Measurements from ENCODE around the gene IFI16.

IFI16 gene

DNA sequence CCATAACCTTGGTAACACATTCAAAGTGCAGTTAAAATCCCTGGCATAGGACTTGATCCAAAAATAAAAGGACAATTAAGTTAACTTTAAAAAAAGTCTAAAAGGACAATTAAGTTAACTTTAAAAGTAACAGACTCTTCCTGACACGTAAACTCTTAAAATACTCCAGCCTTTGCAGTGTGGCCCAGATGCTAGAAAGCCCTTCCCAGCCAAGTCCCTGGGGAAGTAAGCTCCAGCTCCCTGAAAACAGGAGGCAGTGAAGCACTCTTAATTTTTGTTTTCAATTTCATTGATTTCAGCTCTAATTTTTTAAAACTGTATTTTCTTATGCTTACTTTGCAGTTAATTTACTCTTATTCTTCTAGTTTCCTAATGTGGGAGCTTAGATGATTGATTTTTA lies 71.9 kb downstream of the IFI16 start:
- Histone ChIP-seq H3K27ac (ENCODE audit: low read depth, low read length) (no peak overlapping the region), H3K36me3 (ENCODE audit: control insufficient read depth, insufficient read depth, low read length) (no peaks in the 10 kb centered on the region), H3K4me1 (ENCODE audit: control insufficient read depth, insufficient read depth, low read length) (no peaks in the 10 kb centered on the region), H3K9ac (ENCODE audit: low read length) (no peak overlapping the region), H3K27me3 (ENCODE audit: control insufficient read depth, insufficient read depth, low read length) (no peaks in the 10 kb centered on the region), H3K4me3 (ENCODE audit: low read depth, low read length) (no peak overlapping the region), H3K9me3 (ENCODE audit: control insufficient read depth, insufficient read depth, low read depth, low read length) (no peaks in the 10 kb centered on the region)

DNA sequence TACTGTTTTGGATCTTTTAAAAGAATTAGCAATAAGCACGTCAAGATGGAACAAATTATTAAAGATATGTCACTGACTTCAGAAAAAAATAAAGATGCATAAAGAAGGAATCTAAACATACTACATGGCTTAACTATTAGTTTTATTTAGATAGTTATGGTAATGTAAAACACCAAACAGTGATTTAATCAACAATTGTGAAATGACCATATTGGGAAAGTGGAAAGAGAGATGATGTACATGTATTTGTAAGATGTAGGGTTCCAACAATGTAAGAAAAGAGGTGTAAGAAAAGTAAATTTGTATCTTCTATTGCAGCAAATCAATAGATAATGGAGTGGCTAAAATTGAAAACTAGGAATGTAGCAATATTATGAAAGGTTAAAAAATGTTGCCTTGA lies 73.3 kb downstream of the IFI16 start:
- Histone ChIP-seq H3K9ac (ENCODE audit: low read length) (no peak overlapping the region), H3K27ac (ENCODE audit: low read depth, low read length) (no peak overlapping the region), H3K36me3 (ENCODE audit: control insufficient read depth, insufficient read depth, low read length) (no peaks in the 10 kb centered on the region), H3K4me1 (ENCODE audit: control insufficient read depth, insufficient read depth, low read length) (no peaks in the 10 kb centered on the region), H3K4me3 (ENCODE audit: low read depth, low read length) (no peak overlapping the region), H3K27me3 (ENCODE audit: control insufficient read depth, insufficient read depth, low read length) (no peaks in the 10 kb centered on the region), H3K9me3 (ENCODE audit: control insufficient read depth, insufficient read depth, low read depth, low read length) (no peaks in the 10 kb centered on the region)

DNA sequence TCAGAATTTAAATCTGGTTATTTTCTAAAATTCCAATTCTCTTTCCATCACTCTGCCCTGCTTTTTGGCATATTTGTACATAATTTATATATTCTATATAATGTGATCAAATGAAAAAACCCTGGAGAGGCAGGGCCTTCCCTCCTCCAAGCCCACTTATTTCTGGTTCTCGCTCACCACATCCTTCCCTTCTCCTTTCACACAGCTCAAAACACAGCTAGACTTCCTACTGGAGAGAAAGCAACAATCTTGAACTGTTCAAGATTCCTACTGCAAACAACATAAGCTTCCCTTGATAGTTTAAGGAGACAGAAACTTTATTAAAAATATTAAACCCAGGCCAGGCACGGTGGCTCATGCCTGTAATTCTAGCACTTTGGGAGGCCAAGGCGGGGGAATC lies 74.4 kb downstream of the IFI16 start:
- Histone ChIP-seq H3K27me3 (ENCODE audit: control insufficient read depth, insufficient read depth, low read length) (no peaks in the 10 kb centered on the region), H3K27ac (ENCODE audit: low read depth, low read length) (no peak overlapping the region), H3K4me1 (ENCODE audit: control insufficient read depth, insufficient read depth, low read length) (no peaks in the 10 kb centered on the region), H3K36me3 (ENCODE audit: control insufficient read depth, insufficient read depth, low read length) (no peaks in the 10 kb centered on the region), H3K9me3 (ENCODE audit: control insufficient read depth, insufficient read depth, low read depth, low read length) (no peaks in the 10 kb centered on the region), H3K9ac (ENCODE audit: low read length) (no peak overlapping the region), H3K4me3 (ENCODE audit: low read depth, low read length) (no peak overlapping the region)

DNA sequence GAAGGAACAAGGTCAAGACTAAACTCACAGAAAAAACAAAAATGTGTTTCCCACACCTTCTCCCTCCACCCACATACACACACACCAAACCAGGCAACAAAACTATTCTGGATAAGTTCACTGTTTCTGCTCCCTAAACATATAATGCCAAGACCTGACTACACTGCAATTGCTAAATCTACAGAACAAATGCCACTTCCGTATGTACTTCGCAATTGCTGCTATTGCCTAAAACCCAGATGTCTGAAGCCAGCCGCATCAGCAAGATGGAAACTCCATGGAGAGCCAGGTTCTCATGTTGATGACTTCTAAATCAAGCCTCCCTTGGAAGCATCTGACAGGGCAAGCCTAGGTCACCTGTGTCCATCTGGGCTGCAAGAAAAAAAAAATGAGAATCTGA lies 75.2 kb downstream of the IFI16 start:
- H3K27ac ChIP-seq (ENCODE audit: low read depth, low read length): no peak overlapping the region
- H3K4me3 ChIP-seq (ENCODE audit: low read depth, low read length): no peak overlapping the region

DNA sequence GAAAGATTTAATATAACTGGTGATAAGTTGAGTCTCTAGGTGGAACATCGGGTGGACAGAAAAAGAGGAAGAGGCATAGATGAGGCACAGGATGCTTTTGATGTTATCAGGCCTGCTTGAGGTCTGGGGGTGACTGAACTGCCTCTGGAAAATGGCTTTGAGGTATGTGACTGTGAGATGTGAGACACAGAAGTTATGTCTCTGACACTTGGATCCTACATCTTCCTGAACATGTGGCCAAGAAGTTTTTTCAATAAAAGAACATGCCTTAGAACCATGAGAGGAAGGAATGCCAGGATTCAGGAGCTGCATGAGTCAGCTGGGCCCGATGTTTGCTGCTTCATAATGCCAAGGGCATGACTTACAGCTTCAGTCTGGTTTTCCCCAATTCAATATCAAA lies 78.3 kb downstream of the IFI16 start:
- Histone ChIP-seq H3K27ac (ENCODE audit: low read depth, low read length) (no peak overlapping the region), H3K9ac (ENCODE audit: low read length) (no peak overlapping the region), H3K27me3 (ENCODE audit: control insufficient read depth, insufficient read depth, low read length) (no peaks in the 10 kb centered on the region), H3K9me3 (ENCODE audit: control insufficient read depth, insufficient read depth, low read depth, low read length) (no peaks in the 10 kb centered on the region), H3K4me3 (ENCODE audit: low read depth, low read length) (no peak overlapping the region), H3K4me1 (ENCODE audit: control insufficient read depth, insufficient read depth, low read length) (no peaks in the 10 kb centered on the region), H3K36me3 (ENCODE audit: control insufficient read depth, insufficient read depth, low read length) (no peaks in the 10 kb centered on the region)

More for the DNA sequence above, 75.2 kb downstream of the IFI16 start:
- H3K9me3 ChIP-seq (ENCODE audit: control insufficient read depth, insufficient read depth, low read depth, low read length): no peaks in the 10 kb centered on the region
- H3K9ac ChIP-seq (ENCODE audit: low read length): no peak overlapping the region
- no peaks in the 10 kb centered on the region for H3K27me3 ChIP-seq (ENCODE audit: control insufficient read depth, insufficient read depth, low read length)
- no peaks in the 10 kb centered on the region for H3K36me3 ChIP-seq (ENCODE audit: control insufficient read depth, insufficient read depth, low read length)
- H3K4me1 ChIP-seq (ENCODE audit: control insufficient read depth, insufficient read depth, low read length): no peaks in the 10 kb centered on the region

DNA sequence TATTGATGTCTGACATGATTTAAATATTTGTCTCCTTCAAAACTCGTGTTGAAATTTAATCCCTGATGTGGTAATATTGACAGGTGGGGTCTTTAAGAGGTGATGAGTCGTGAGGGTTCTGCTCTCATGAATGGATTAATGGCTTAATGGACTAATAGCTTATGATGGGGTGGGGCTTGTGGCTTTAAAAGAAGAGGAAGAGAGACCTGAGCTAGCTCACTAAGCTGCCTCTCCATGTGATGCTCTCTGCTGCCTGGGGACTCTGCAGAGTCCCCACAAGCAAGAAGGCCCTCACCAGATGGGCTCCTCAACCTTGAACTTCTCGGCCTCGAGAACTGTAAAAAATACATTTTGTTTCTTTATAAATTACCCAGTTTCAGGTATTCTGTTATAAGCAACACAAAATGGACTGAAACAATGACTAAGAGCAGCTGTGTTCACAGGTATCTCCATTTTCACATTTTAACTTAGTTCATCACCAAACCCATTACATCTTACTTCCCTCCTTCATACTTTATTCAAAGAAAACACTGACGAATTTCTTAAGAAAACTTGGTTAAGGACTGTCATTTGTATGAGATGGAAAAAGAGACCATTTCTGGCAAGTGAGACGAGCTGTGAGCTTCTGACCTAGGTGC lies 79.0 kb downstream of the IFI16 start:
- H3K36me3 ChIP-seq (ENCODE audit: control insufficient read depth, insufficient read depth, low read length): no peaks in the 10 kb centered on the region
- no peaks in the 10 kb centered on the region for H3K27me3 ChIP-seq (ENCODE audit: control insufficient read depth, insufficient read depth, low read length)
- H3K9ac ChIP-seq (ENCODE audit: low read length): no peak overlapping the region
- H3K9me3 ChIP-seq (ENCODE audit: control insufficient read depth, insufficient read depth, low read depth, low read length): no peaks in the 10 kb centered on the region
- no peak overlapping the region for H3K27ac ChIP-seq (ENCODE audit: low read depth, low read length)
- no peaks in the 10 kb centered on the region for H3K4me1 ChIP-seq (ENCODE audit: control insufficient read depth, insufficient read depth, low read length)
- no peak overlapping the region for H3K4me3 ChIP-seq (ENCODE audit: low read depth, low read length)

DNA sequence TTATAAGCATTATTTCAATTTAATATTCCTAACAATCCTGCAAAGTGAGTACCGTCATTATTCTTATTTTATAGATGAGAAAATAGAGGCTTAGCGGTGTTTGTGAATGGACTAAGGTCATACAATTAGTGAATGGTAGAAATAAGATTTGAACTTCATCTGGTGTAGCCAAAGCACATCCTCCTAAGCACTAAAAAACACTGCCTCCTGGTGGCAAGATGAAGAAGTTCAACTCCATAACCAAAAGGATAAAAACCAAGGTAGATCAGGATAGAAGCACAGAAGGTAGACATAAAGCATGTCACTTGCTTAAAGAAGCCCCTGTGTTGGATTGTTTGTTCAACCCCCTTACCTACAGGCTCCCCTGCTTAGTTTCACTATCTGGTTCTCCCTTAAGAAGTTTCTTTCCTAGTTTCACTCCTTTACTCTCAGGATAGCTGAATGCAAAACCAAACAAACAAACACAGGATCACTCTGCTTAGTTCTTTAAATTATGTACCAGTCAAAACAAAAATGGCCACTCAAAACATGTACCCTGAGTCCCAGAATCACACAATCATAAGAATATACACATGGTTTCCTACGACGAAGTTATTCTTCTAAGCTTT lies 79.6 kb downstream of the IFI16 start:
- H3K36me3 ChIP-seq (ENCODE audit: control insufficient read depth, insufficient read depth, low read length): no peaks in the 10 kb centered on the region
- no peaks in the 10 kb centered on the region for H3K9me3 ChIP-seq (ENCODE audit: control insufficient read depth, insufficient read depth, low read depth, low read length)
- no peaks in the 10 kb centered on the region for H3K4me1 ChIP-seq (ENCODE audit: control insufficient read depth, insufficient read depth, low read length)
- no peak overlapping the region for H3K4me3 ChIP-seq (ENCODE audit: low read depth, low read length)
- H3K27ac ChIP-seq (ENCODE audit: low read depth, low read length): no peak overlapping the region
- no peaks in the 10 kb centered on the region for H3K27me3 ChIP-seq (ENCODE audit: control insufficient read depth, insufficient read depth, low read length)
- no peak overlapping the region for H3K9ac ChIP-seq (ENCODE audit: low read length)

DNA sequence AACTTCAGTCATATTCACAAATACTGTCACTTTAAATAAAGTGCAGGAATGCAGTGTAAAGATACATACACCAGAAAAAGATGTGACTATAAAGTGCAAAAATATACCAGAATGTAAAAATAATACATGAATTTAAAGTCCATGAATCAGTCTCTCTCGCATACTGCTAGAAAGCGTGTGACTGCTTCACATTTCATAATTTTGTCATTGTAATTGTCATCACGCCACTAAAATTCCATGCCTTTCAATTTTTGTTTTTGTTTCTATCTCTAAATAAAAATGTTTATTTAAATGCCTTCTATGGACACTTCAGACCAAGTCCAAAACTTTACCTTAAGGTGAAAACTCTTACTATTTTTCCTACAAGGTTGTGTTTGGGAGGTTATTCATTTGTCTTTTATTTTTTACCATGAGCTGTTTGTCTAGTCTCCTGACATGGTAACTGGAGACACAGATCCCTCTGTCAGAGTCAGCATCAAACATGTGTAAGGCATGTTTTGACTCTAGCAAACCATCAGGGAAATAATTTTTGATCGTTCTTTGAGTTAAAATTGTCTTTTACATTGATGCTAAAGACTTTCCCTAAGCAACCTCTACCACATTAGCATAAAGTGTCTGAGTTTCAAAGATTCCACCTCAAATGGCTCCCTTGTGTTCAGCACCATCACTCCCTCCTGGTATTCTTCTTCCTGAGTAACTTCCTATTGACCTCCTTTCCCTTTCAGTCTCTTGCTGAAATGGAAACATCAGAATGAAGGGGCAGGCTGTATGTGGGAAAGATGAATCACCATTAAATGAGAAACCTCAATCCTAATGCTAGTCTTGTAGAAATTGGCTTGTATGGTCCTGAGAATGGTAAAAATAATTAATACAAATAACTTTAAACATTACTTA lies 80.8 kb downstream of the IFI16 start:
- Histone ChIP-seq H3K4me1 (ENCODE audit: control insufficient read depth, insufficient read depth, low read length) (no peaks in the 10 kb centered on the region), H3K27ac (ENCODE audit: low read depth, low read length) (no peak overlapping the region), H3K9me3 (ENCODE audit: control insufficient read depth, insufficient read depth, low read depth, low read length) (no peaks in the 10 kb centered on the region), H3K27me3 (ENCODE audit: control insufficient read depth, insufficient read depth, low read length) (no peaks in the 10 kb centered on the region), H3K36me3 (ENCODE audit: control insufficient read depth, insufficient read depth, low read length) (no peaks in the 10 kb centered on the region), H3K9ac (ENCODE audit: low read length) (no peak overlapping the region), H3K4me3 (ENCODE audit: low read depth, low read length) (no peak overlapping the region)

DNA sequence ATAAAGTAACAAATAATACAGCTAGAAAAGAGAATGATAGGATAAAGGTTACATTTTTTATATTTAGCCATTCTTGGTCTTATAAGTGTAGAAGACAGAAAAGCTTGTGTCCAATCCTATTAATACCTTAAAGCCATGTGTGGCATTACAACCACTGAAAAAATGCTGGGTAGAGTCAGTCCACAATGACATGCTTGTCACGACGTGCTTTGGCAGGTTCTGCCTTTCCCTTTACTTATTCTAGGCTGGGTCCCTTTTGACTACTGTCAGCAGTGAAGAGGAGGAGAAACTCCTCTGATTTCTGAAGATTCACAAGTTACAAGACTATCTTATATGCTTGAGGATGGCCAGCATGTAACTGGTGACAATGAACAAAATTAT lies 81.5 kb downstream of the IFI16 start:
- Histone ChIP-seq H3K9ac (ENCODE audit: low read length) (no peak overlapping the region), H3K27me3 (ENCODE audit: control insufficient read depth, insufficient read depth, low read length) (no peaks in the 10 kb centered on the region), H3K4me1 (ENCODE audit: control insufficient read depth, insufficient read depth, low read length) (no peaks in the 10 kb centered on the region), H3K9me3 (ENCODE audit: control insufficient read depth, insufficient read depth, low read depth, low read length) (no peaks in the 10 kb centered on the region), H3K36me3 (ENCODE audit: control insufficient read depth, insufficient read depth, low read length) (no peaks in the 10 kb centered on the region), H3K27ac (ENCODE audit: low read depth, low read length) (no peak overlapping the region), H3K4me3 (ENCODE audit: low read depth, low read length) (no peak overlapping the region)

DNA sequence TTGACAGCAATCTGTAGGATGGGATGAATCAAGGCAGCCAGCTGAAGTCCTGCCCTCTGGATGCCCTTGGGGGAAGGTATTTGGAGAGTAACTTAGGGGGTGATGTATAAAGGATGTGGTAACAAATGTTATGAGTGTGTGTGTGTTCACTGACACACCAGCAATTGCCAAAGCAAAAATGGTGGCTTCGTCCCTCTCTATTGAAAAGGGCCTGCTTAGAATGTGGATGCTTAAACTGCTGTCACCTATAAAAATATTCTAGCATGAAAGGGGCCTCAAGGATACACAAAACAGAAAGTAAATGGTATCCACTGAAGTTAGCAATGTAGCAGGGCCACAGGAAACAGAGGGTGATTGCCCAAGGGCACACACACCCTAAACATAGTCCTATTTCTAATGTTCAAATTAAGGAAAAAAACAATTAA lies 81.9 kb downstream of the IFI16 start:
- no peak overlapping the region for H3K9ac ChIP-seq (ENCODE audit: low read length)
- no peaks in the 10 kb centered on the region for H3K4me1 ChIP-seq (ENCODE audit: control insufficient read depth, insufficient read depth, low read length)
- no peaks in the 10 kb centered on the region for H3K36me3 ChIP-seq (ENCODE audit: control insufficient read depth, insufficient read depth, low read length)
- no peaks in the 10 kb centered on the region for H3K27me3 ChIP-seq (ENCODE audit: control insufficient read depth, insufficient read depth, low read length)
- no peaks in the 10 kb centered on the region for H3K9me3 ChIP-seq (ENCODE audit: control insufficient read depth, insufficient read depth, low read depth, low read length)
- no peak overlapping the region for H3K4me3 ChIP-seq (ENCODE audit: low read depth, low read length)
- no peak overlapping the region for H3K27ac ChIP-seq (ENCODE audit: low read depth, low read length)

DNA sequence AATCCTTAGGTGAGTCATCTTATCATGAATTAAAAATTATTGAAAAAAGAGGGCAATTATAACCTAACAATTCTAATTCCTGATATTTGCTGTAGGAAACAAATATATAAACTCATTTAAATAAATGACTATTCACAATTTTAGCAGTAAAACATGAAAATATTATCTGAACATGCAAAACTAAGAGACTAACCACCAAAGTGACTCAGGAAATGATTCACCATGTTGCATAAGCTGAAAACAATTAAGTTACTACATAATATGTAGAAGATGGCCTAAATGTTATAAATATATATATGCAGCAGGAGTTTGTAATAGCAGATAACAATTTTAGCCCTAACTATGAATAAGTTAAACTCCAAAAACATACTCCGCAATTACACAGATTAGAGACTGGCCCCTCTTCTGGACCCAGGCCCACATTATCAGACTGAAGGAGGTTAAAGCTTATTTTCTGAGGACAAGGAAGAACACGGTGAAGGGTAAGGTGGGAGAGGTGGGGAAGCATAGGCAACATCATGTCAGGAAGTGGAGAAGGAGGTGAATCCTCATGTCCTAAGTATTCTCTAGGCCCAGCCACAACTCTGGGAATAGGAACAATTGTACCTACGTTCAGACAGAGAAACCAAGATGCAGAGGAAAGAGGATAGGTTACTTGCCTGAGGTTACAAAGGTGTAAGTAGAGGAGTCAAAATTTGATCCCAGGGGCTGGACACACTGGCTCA lies 82.5 kb downstream of the IFI16 start:
- Histone ChIP-seq H3K4me1 (ENCODE audit: control insufficient read depth, insufficient read depth, low read length) (no peaks in the 10 kb centered on the region), H3K27ac (ENCODE audit: low read depth, low read length) (no peak overlapping the region), H3K9me3 (ENCODE audit: control insufficient read depth, insufficient read depth, low read depth, low read length) (no peaks in the 10 kb centered on the region), H3K4me3 (ENCODE audit: low read depth, low read length) (no peak overlapping the region), H3K27me3 (ENCODE audit: control insufficient read depth, insufficient read depth, low read length) (no peaks in the 10 kb centered on the region), H3K36me3 (ENCODE audit: control insufficient read depth, insufficient read depth, low read length) (no peaks in the 10 kb centered on the region), H3K9ac (ENCODE audit: low read length) (no peak overlapping the region)

Measured in HUES6 (cell line).